GM21576 (cell line): ENCODE measurements around the gene CCNYL1.
"Not testable (repeated sequence)": the region's sequence is repeated elsewhere in the genome, so short reads cannot be mapped to it uniquely, and the experiment has no call there.

Source experiments
- ATAC-seq: cut with Tn5 transposase; IDR thresholded peaks from one replicate; pipeline ENCODE4 v1.9.1; 2021; ENCODE audit warnings: mild to moderate bottlenecking, moderate library complexity; ENCODE audit not compliant: unreplicated experiment

Gene CCNYL1

GRCh38 chr2:207710814-207711740 lies at the start of gene CCNYL1:
TSS of gene CCNYL1 (plus strand) at chr2:207711640. CDS start at chr2:207711897, 257 bp downstream.
- ATAC-seq = peak; percentile 97

- peak; percentile 91 for ATAC-seq
Measured at GRCh38 chr2:207662203-207662602, 49.2 kb upstream of the CCNYL1 start.

- ATAC-seq = no peak
Measured at GRCh38 chr2:207663870-207664545, 47.4 kb upstream of the CCNYL1 start.

GRCh38 chr2:207670887-207671286 lies 40.6 kb upstream of the CCNYL1 start:
- no peak for ATAC-seq

GRCh38 chr2:207673431-207673830 lies 38.0 kb upstream of the CCNYL1 start:
- no peak for ATAC-seq

GRCh38 chr2:207674266-207674774 lies 37.1 kb upstream of the CCNYL1 start:
- no peak for ATAC-seq

- no peak for ATAC-seq
Measured at GRCh38 chr2:207674826-207675225, 36.6 kb upstream of the CCNYL1 start.

- no peak for ATAC-seq
Measured at GRCh38 chr2:207676827-207677354, 34.5 kb upstream of the CCNYL1 start.

- no peak for ATAC-seq
Measured at GRCh38 chr2:207681431-207681830, 30.0 kb upstream of the CCNYL1 start.

GRCh38 chr2:207682557-207682956 lies 28.9 kb upstream of the CCNYL1 start:
- ATAC-seq = no peak

GRCh38 chr2:207683438-207683837 lies 28.0 kb upstream of the CCNYL1 start:
- ATAC-seq = no peak

GRCh38 chr2:207683879-207684627 lies 27.4 kb upstream of the CCNYL1 start:
- no peak for ATAC-seq

- no peak for ATAC-seq
Measured at GRCh38 chr2:207686812-207687211, 24.6 kb upstream of the CCNYL1 start.

GRCh38 chr2:207688597-207688996 lies 22.8 kb upstream of the CCNYL1 start:
- no peak for ATAC-seq

GRCh38 chr2:207690845-207691461 lies 20.5 kb upstream of the CCNYL1 start:
- ATAC-seq = not testable (repeated sequence)

- ATAC-seq = no peak
Measured at GRCh38 chr2:207692206-207693065, 19.0 kb upstream of the CCNYL1 start.

GRCh38 chr2:207693641-207694249 lies 17.7 kb upstream of the CCNYL1 start:
- no peak for ATAC-seq

GRCh38 chr2:207694811-207695281 lies 16.6 kb upstream of the CCNYL1 start:
- peak; percentile 77 for ATAC-seq

- no peak for ATAC-seq
Measured at GRCh38 chr2:207695293-207695692, 16.1 kb upstream of the CCNYL1 start.
